GM12878 (cell line): ENCODE data around the gene DCDC2. TPM values are rescaled to one million over a fixed set of nuclear protein-coding genes. Genes with fewer than 3 reads are reported as not detected.

Source experiments
- ATAC-seq: fragments of 200-7000 bp; cut with Tn5 transposase; 3 replicates; pipeline ENCODE4 v1.9.1; 2020; ENCODE audit warnings: mild to moderate bottlenecking, moderate library complexity
- BruUV-seq: library from RNA; stranded (reverse); fragments of 400-500 nt; replicated peaks from 2 replicates; lab custom pipeline; 2021; lab: Mats Ljungman, UMichigan
- CTCF ChIA-PET: fragments of 300-600 bp; sonication (Branson Sonifier 250); formaldehyde crosslinking; extraction: SDS; loops from one replicate; lab custom pipeline; 2021; ENCODE audit warnings: inconsistent platforms; lab: Yijun Ruan, JAX
- POLR2A ChIA-PET: fragments of 350-600 bp; formaldehyde crosslinking; extraction: SDS; loops from one replicate; lab custom pipeline; 2021; ENCODE audit warnings: inconsistent platforms; lab: Charles Lee
- RAD21 ChIA-PET: fragments of 300-600 bp; sonication (Branson Sonifier 250); formaldehyde crosslinking; loops from one replicate; lab custom pipeline; 2023; ENCODE audit warnings: antibody characterized with exemption; ENCODE audit not compliant: unreplicated experiment; lab: Charles Lee
- SMC1A ChIA-PET: fragments of 300-600 bp; sonication (Branson Sonifier 250); formaldehyde crosslinking; loops from one replicate; lab custom pipeline; 2023; ENCODE audit not compliant: unreplicated experiment, uncharacterized antibody; lab: Charles Lee
- DNase-seq: peaks from one replicate; pipeline ENCODE4 v3.0.0-alpha.2; 2011; ENCODE audit warnings: low read depth, low spot score
- FAIRE-seq: peaks from 3 replicates; lab custom pipeline; 2011; peaks lifted over from hg19 to GRCh38; lab: Jason Lieb, UNC
- H2AFZ ChIP-seq: 2 replicates; pipeline ENCODE4 v1.6.0; 2011; ENCODE audit warnings: low read depth, low read length, control low read depth; ENCODE audit not compliant: control insufficient read depth
- H3K27ac ChIP-seq: 2 replicates; pipeline ENCODE4 v1.5.1; 2011; ENCODE audit warnings: control low read depth; ENCODE audit not compliant: control insufficient read depth, insufficient read depth
- H3K27me3 ChIP-seq, 2 experiments: replicated peaks in 1 of 2; 2 replicates each; pipeline versions ENCODE4 v1.6.0 to v1.6.1; 2011; ENCODE audit warnings: low read length in 1 of 2; ENCODE audit not compliant: control insufficient read depth in 2 of 2, insufficient read depth in 2 of 2
- H3K36me3 ChIP-seq, 2 experiments: 2 replicates each; pipeline ENCODE4 v1.5.1; 2011; ENCODE audit warnings: low read length in 1 of 2; ENCODE audit not compliant: control insufficient read depth in 2 of 2, insufficient read depth in 2 of 2
- H3K4me1 ChIP-seq: 2 replicates; pipeline ENCODE4 v1.6.1; 2011; ENCODE audit warnings: mild to moderate bottlenecking, low read length, moderate library complexity, mixed read lengths; ENCODE audit not compliant: control insufficient read depth, insufficient read depth
- H3K4me2 ChIP-seq: 2 replicates; pipeline ENCODE4 v1.6.0; 2011; ENCODE audit warnings: control low read depth; ENCODE audit not compliant: control insufficient read depth, insufficient read depth
- H3K4me3 ChIP-seq: fragments of 200-600 bp; sonication (generic); 2 replicates; pipeline ENCODE4 v1.5.1; 2016
- H3K79me2 ChIP-seq: 2 replicates; pipeline ENCODE4 v1.6.0; 2011; ENCODE audit warnings: low read length; ENCODE audit not compliant: control insufficient read depth, insufficient read depth
- H3K9ac ChIP-seq: 2 replicates; pipeline ENCODE4 v1.8.0; 2011; ENCODE audit warnings: low read length, control low read depth, mixed read lengths; ENCODE audit not compliant: control insufficient read depth, insufficient read depth
- H3K9me3 ChIP-seq: replicated peaks from 3 replicates; pipeline ENCODE4 v1.5.1; 2011; ENCODE audit warnings: mild to moderate bottlenecking, low read length; ENCODE audit not compliant: control insufficient read depth, insufficient read depth
- H4K20me1 ChIP-seq: 2 replicates; pipeline ENCODE4 v1.6.0; 2011; ENCODE audit not compliant: control insufficient read depth, insufficient read depth
- BCL11A ChIP-seq: IDR thresholded peaks from 2 replicates; pipeline ENCODE4 v1.6.1; 2011; ENCODE audit warnings: low read depth, low read length
- BCL3 ChIP-seq: IDR thresholded peaks from 2 replicates; pipeline ENCODE4 v1.6.1; 2011; ENCODE audit warnings: borderline replicate concordance, low read depth, mild to moderate bottlenecking, moderate library complexity, low read length; ENCODE audit not compliant: insufficient read depth, poor library complexity, severe bottlenecking
- BCLAF1 ChIP-seq: fragments of 450-650 bp; IDR thresholded peaks from 2 replicates; pipeline ENCODE4 v1.6.1; 2017; ENCODE audit warnings: antibody characterized with exemption, mild to moderate bottlenecking, moderate library complexity
- BHLHE40 ChIP-seq, 2 experiments: fragments of 450-650 bp in 1 of 2; IDR thresholded peaks; 2 replicates each; pipeline ENCODE4 v1.6.1; 2011 to 2017; ENCODE audit warnings: low read depth in 2 of 2, borderline replicate concordance in 1 of 2, improper control_type of control experiment in 1 of 2, low read length in 1 of 2, mild to moderate bottlenecking in 1 of 2
- CBX3 ChIP-seq: fragments of 200-600 bp; sonication (generic); IDR thresholded peaks from 2 replicates; pipeline ENCODE4 v1.6.1; 2016; ENCODE audit warnings: low read depth, borderline replicate concordance
- FOXK2 ChIP-seq: fragments of 450-650 bp; IDR thresholded peaks from 2 replicates; pipeline ENCODE4 v1.6.1; 2017; ENCODE audit warnings: mild to moderate bottlenecking, moderate library complexity
- GABPA ChIP-seq: IDR thresholded peaks from 2 replicates; pipeline ENCODE4 v1.6.1; 2014; ENCODE audit warnings: antibody characterized with exemption, low read depth, mild to moderate bottlenecking, inconsistent platforms
- HDAC2 ChIP-seq: fragments of 200-600 bp; sonication (generic); IDR thresholded peaks from 2 replicates; pipeline ENCODE4 v1.6.1; 2017
- IKZF2 ChIP-seq, 2 experiments: fragments of 450-650 bp; IDR thresholded peaks; 2 replicates each; pipeline ENCODE4 v1.6.1; 2017; ENCODE audit warnings: mild to moderate bottlenecking in 2 of 2, moderate library complexity in 2 of 2
- IRF5 ChIP-seq: fragments of 450-650 bp; IDR thresholded peaks from 2 replicates; pipeline ENCODE4 v1.6.1; 2017; ENCODE audit warnings: borderline replicate concordance
- KDM1A ChIP-seq: fragments of 200-600 bp; sonication (generic); IDR thresholded peaks from 2 replicates; pipeline ENCODE4 v1.6.1; 2016; ENCODE audit warnings: borderline replicate concordance
- POLR2AphosphoS5 ChIP-seq: IDR thresholded peaks from 2 replicates; pipeline ENCODE4 v1.6.1; 2011; ENCODE audit warnings: mild to moderate bottlenecking, low read length, inconsistent platforms
- SIX5 ChIP-seq: IDR thresholded peaks from 2 replicates; pipeline ENCODE4 v1.6.1; 2011; ENCODE audit warnings: mild to moderate bottlenecking, low read depth, low read length, moderate library complexity; ENCODE audit not compliant: severe bottlenecking
- SKIL ChIP-seq: fragments of 450-650 bp; IDR thresholded peaks from 2 replicates; pipeline ENCODE4 v1.6.1; 2017; ENCODE audit warnings: mild to moderate bottlenecking, low read depth, inconsistent platforms; ENCODE audit not compliant: poor library complexity, severe bottlenecking
- SMAD1 ChIP-seq: fragments of 450-650 bp; IDR thresholded peaks from 2 replicates; pipeline ENCODE4 v1.6.1; 2018; ENCODE audit warnings: mild to moderate bottlenecking, low read depth; ENCODE audit not compliant: partially characterized antibody
- SPI1 ChIP-seq: IDR thresholded peaks from 2 replicates; pipeline ENCODE4 v1.6.1; 2011; ENCODE audit warnings: low read depth, mild to moderate bottlenecking, low read length, moderate library complexity, borderline replicate concordance; ENCODE audit not compliant: insufficient read depth
- STAT1 ChIP-seq: fragments of 450-650 bp; conservative IDR thresholded peaks from 2 replicates; pipeline ENCODE4 v1.6.1; 2014; ENCODE audit warnings: antibody characterized with exemption, mild to moderate bottlenecking
- TARDBP ChIP-seq: IDR thresholded peaks from 2 replicates; pipeline ENCODE4 v1.6.1; 2016; ENCODE audit warnings: borderline replicate concordance
- WGBS: methylation state at CpG from one replicate; pipeline ENCODE4 v1.1.6; 2016; ENCODE audit warnings: low lambda C conversion rate; ENCODE audit not compliant: insufficient replicate concordance, insufficient coverage; ENCODE audit errors: missing lambda C conversion rate; 5-methylcytosine and 5-hydroxymethylcytosine counted together
- in situ Hi-C: fragments of 300-500 bp; cut with MboI; formaldehyde crosslinking; loops from 9 replicates; pipeline ENCODE4 v1.14.3; 2018; ENCODE audit warnings: mixed read lengths
- intact Hi-C: fragments of 100-400 bp; cut with micrococcal nuclease; formaldehyde crosslinking; loops from one replicate; pipeline ENCODE4 v1.14.2; 2022; ENCODE audit not compliant: unreplicated experiment
- polyA plus RNA-seq, 11 experiments: library from polyadenylated mRNA; depleted of rRNA in 4 of 11; unstranded in 6 of 11; stranded (reverse) in 5 of 11; fragments of >200 nt; fragmentation: Nextera tagmentation in 4 of 11; fragmentation: Illumina TruSeq in 1 of 11; extraction: Ambion mirVana in 4 of 11; extraction: Trizol in 1 of 11; gene quantifications; 1 replicate in 1 of 11; 2 replicates in 10 of 11; pipeline versions ENCODE4 v1.2.1 to v1.2.3, GENCODE V29; 2011 to 2016; ENCODE audit warnings: inconsistent platforms in 2 of 11, missing spikeins in 2 of 11, low read depth in 1 of 11
- total RNA-seq, 4 experiments: library from RNA; depleted of rRNA in 3 of 4; stranded (reverse); fragments of >200 nt in 3 of 4; fragmentation: Illumina TruSeq in 1 of 4; extraction: Trizol in 1 of 4; gene quantifications; 2 replicates each; pipeline versions ENCODE4 v1.2.1 to v1.2.3, GENCODE V29; 2013 to 2021

DCDC2 gene
- total and polyA plus RNA-seq, 10 of the 15 experiments (the other 5 are each of a cell fraction or from before 2014, with no cell fraction given): under 0.01 to 0.03 TPM; not detected in 8

- Histone ChIP-seq H4K20me1 (no peaks in the 10 kb centered on the region), H3K27ac (no peak overlapping the region), H3K4me2 (no peak overlapping the region), H3K4me1 (no peaks in the 10 kb centered on the region), H3K4me3 (no peak overlapping the region), H3K79me2 (no peaks in the 10 kb centered on the region), H3K9ac (no peak overlapping the region), H2AFZ (no peak overlapping the region), H3K9me3 (no peaks in the 10 kb centered on the region; the same call in 2 of the 3 replicates), H3K36me3 (no peaks in the 10 kb centered on the region), H3K27me3 (no peaks in the 10 kb centered on the region)
- DNase-seq (no peak), ATAC-seq (no peak), FAIRE-seq (no peak)
- CTCF ChIA-PET: no interaction called here
- SMC1A ChIA-PET: no interaction called here
- TF ChIP-seq BCL11A (no peak), SKIL (no peak), KDM1A (no peak), FOXK2 (no peak), HDAC2 (no peak), BCL3 (no peak), SIX5 (no peak), TARDBP (no peak), STAT1 (no peak), GABPA (no peak), SMAD1 (no peak), IRF5 (no peak), CBX3 (no peak), POLR2AphosphoS5 (no peak), SPI1 (no peak), BCLAF1 (no peak), IKZF2 (IDR thresholded peaks at IDR 0.05) (no peak), BHLHE40 (IDR thresholded peaks at IDR 0.05; ENCODE audit: borderline replicate concordance in 1 of 2, low read depth in 2 of 2, low read length in 1 of 2) (no peak)
- in situ Hi-C loops (no loop called here), intact Hi-C loops (no loop called here)
- BruUV-seq: no TSS peak
- RAD21 ChIA-PET: no interaction called here
- 19% methylated on average over 2 of the region's 2 CpGs for WGBS
- POLR2A ChIA-PET: no interaction called here
These were observed 218.2 kb downstream of the DCDC2 start for GRCh38 chr6:24139639-24140038.
